ENCODE data around the gene ZNF311. TPM values are rescaled to one million over a fixed set of nuclear protein-coding genes. Genes with fewer than 3 reads are reported as not detected.

The ZNF311 gene
- total RNA-seq, 2 experiments from 2014 or later = 0.31 to 0.43 TPM

DNA sequence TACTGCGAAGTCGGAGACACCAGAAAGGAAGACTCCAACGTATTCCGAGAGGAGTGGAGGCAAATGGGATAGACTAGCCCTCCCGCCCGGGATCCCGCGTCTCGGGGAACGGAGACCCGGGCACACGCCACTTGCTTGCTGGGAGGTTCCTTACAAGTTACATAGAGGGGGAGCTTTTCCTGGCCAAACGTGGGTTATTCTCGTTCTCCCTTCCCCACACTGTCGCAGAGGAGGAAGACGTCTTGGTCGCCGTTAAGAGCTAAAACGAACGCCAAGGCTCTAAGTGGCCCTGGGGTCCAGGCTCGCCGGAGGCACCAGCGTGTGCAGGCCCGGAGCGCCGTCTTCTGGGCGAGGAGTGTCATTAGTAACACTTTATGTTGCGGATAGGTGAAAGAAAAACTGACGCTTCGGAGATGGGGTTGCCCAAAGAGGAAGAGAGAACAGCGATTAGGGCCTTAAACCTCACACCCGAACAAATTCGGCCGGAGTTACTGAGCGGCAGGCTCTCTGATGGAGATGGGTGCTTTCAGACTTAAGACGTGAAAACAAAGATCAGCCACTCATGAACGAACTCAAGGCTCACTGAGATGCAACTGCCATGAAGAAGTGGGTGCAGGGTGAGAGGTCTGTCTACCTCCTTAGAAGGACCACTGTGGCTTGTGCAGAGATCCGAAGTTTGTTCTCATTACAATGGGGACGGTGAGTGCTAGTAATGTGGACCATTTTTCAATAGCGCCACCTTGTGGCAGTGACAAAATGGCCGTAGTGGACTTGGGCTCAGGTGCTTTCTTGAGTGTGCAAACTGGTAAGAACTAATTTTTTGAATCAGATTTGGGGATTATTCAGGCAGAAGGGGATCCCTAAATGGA, 11.7 kb upstream of the ZNF311 start:
- H3K27me3 Mint-ChIP-seq = peaks cover 25% of the 10 kb centered on the region
- H3K36me3 Mint-ChIP-seq (ENCODE audit: low read depth) = no peaks in the 10 kb centered on the region
- peak; percentile 93 for DNase-seq
- H3K9me3 Mint-ChIP-seq = peaks cover 2% of the 10 kb centered on the region
- H3K4me1 Mint-ChIP-seq (ENCODE audit: low read depth) = peaks cover 17% of the 10 kb centered on the region
- peak; percentile 90 for ATAC-seq
- peak overlapping the region; percentile 78 for H3K27ac Mint-ChIP-seq
- TF ChIP-seq, protein P1, sequence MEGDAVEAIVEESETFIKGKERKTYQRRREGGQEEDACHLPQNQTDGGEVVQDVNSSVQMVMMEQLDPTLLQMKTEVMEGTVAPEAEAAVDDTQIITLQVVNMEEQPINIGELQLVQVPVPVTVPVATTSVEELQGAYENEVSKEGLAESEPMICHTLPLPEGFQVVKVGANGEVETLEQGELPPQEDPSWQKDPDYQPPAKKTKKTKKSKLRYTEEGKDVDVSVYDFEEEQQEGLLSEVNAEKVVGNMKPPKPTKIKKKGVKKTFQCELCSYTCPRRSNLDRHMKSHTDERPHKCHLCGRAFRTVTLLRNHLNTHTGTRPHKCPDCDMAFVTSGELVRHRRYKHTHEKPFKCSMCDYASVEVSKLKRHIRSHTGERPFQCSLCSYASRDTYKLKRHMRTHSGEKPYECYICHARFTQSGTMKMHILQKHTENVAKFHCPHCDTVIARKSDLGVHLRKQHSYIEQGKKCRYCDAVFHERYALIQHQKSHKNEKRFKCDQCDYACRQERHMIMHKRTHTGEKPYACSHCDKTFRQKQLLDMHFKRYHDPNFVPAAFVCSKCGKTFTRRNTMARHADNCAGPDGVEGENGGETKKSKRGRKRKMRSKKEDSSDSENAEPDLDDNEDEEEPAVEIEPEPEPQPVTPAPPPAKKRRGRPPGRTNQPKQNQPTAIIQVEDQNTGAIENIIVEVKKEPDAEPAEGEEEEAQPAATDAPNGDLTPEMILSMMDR (IDR thresholded peaks at IDR 0.05) = peak; percentile 81
- peak overlapping the region; percentile 81 for H3K4me3 Mint-ChIP-seq
- ChIA-PET POLR2A (interaction anchor here (0.7 to 1.7 kb wide), 3 partner anchors 16 to 179 kb away, joined by 3 to 8 read pairs (median 4); no protein-coding TSS in a partner anchor), CTCF (interaction anchor here (0.6 to 4.1 kb wide), 37 partner anchors 9 to 609 kb away, joined by 3 to 58 read pairs (median 4); partner anchors contain the start of genes TRIM27 and ZNF311)
- intact Hi-C loops (cut with micrococcal nuclease) = loop anchor here (2.0 to 5.0 kb wide), 3 partner anchors 34 to 330 kb away; no protein-coding TSS in a partner anchor

DNA sequence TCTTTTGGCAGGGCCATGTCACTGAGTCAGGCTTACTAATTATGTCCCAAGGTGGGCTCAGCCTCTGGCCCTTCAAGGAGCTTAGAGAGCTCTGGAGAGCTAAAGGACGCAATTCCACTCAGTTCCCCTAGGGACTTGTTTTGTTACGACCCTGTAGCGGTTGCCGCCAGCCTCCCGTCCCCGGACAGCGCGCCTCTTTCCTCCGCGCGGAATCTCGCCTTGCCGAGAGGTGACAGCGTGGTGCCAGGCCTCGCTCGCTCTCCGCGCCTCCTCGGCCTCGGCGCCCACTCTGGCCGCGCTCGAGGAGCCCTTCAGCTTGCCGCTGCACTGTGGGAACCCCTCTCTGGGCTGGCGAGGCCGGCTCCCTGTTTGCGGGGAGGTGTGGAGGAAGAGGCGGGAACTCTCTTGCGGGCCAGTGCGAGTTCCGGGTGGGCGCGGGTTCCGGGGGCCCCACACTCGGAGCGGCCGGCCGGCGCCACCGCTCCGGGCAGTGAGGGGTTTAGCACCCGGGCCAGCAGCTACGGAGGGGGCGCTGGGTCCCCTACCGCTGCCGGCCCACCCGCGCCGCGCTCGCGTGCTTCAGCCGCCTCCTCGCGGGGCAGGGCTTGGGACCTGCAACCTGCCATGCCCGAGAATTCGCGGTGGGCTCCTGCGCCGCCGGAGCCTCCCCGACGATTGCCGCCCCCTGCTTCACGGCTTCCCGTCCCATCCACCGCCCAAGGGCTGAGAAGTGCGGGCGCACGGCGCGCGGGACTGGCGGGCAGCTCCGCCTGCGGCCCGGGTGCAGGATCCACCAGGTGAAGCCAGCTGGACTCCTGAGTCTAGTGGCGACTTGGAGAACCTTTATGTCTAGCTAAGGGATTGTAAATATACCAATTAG, 9.9 kb upstream of the ZNF311 start:
- no peaks in the 10 kb centered on the region for H3K36me3 Mint-ChIP-seq (ENCODE audit: low read depth)
- H3K4me3 Mint-ChIP-seq = no peak overlapping the region
- H3K27me3 Mint-ChIP-seq = peaks cover 28% of the 10 kb centered on the region
- no peak overlapping the region for H3K27ac Mint-ChIP-seq
- peaks cover 2% of the 10 kb centered on the region for H3K9me3 Mint-ChIP-seq
- CTCF ChIA-PET = interaction anchor here (1.0 to 4.1 kb wide), 11 partner anchors 9 to 328 kb away, joined by 4 to 58 read pairs (median 6); partner anchors contain the start of gene ZNF311
- TF ChIP-seq, protein P1 (IDR thresholded peaks at IDR 0.05) = peak; percentile 21
- peaks cover 17% of the 10 kb centered on the region for H3K4me1 Mint-ChIP-seq (ENCODE audit: low read depth)
- intact Hi-C loops (cut with micrococcal nuclease) = loop anchor here (5.0 kb wide), 1 partner anchor 33 kb away; no protein-coding TSS in a partner anchor
- DNase-seq (no peak), ATAC-seq (no peak)
- POLR2A ChIA-PET = interaction anchor here (0.7 kb wide), 1 partner anchor 93 kb away, joined by 3 read pairs; no protein-coding TSS in a partner anchor

DNA sequence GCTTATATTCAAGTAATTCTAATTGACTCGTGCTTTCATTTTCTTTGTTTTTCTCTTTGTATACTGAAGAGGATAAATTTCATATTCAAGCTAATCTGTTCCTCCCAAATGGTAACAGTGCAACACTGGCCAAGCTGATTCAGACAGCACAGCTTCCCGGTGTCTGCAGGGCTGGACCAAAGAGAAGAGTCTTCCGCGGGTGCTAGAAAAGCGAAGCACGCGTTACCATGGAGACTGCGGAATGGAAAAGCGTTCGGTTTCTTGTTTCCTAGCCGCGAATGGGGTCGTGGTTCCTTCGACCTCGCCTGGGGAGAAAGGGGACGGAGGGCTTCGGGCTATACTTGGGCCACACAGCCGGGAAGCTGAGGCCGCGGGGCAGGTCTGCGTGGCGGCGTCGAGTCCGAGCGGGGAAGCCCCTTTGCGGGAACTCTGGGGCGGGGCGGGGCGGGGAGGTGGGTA, 6.2 kb upstream of the ZNF311 start:
- POLR2A ChIA-PET = interaction anchor here (0.6 to 0.9 kb wide), 3 partner anchors 11 to 579 kb away, joined by 3 read pairs; no protein-coding TSS in a partner anchor

DNA sequence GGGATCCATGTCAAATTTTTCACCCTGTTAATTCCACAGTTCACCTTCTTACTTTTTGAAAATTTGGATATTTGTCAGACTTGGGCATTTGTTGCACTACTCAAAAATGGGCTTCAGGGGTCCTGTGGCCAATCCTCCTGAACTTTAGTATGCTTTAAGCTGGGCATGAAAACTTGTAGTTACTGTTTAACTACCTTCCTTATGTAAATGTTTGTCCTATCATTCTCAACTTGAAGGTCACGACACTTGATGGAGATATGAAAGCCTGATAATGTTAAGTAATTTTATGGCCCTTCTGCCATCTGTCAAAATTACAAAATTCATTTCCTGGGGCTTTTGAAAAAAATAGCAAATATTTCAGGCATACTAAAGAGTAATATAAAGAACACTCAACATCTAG, 4.2 kb upstream of the ZNF311 start:
- no peak for ATAC-seq
- H3K4me3 Mint-ChIP-seq = no peak overlapping the region
- CTCF ChIA-PET = interaction anchor here (1.0 to 3.7 kb wide), 2 partner anchors 125 to 171 kb away, joined by 3 to 25 read pairs; no protein-coding TSS in a partner anchor
- no peak for DNase-seq
- POLR2A ChIA-PET = interaction anchor here (0.6 kb wide), 1 partner anchor 148 kb away, joined by 3 read pairs; no protein-coding TSS in a partner anchor
- peaks cover 23% of the 10 kb centered on the region for H3K27me3 Mint-ChIP-seq
- intact Hi-C loops (cut with micrococcal nuclease) = no loop called here
- TF ChIP-seq, protein P1 (IDR thresholded peaks at IDR 0.05) = no peak
- peaks cover 15% of the 10 kb centered on the region for H3K4me1 Mint-ChIP-seq (ENCODE audit: low read depth)
- H3K9me3 Mint-ChIP-seq = peaks cover 6% of the 10 kb centered on the region
- H3K27ac Mint-ChIP-seq = no peak overlapping the region
- peaks cover 2% of the 10 kb centered on the region for H3K36me3 Mint-ChIP-seq (ENCODE audit: low read depth)

More for the DNA sequence above, 6.2 kb upstream of the ZNF311 start:
- Mint-ChIP-seq H3K27ac (no peak overlapping the region), H3K27me3 (peaks cover 25% of the 10 kb centered on the region), H3K4me3 (peak overlapping the region; percentile 71), H3K36me3 (ENCODE audit: low read depth) (no peaks in the 10 kb centered on the region), H3K4me1 (ENCODE audit: low read depth) (peaks cover 7% of the 10 kb centered on the region), H3K9me3 (peaks cover 2% of the 10 kb centered on the region)
- ATAC-seq (no peak), DNase-seq (peak; percentile 61)
- CTCF ChIA-PET = interaction anchor here (0.8 to 3.7 kb wide), 3 partner anchors 18 to 326 kb away, joined by 3 to 25 read pairs (median 4); no protein-coding TSS in a partner anchor
- intact Hi-C loops (cut with micrococcal nuclease) = no loop called here
- TF ChIP-seq, protein P1 (IDR thresholded peaks at IDR 0.05) = no peak
